Islet of Langerhans (tissue), 1 donor: ENCODE measurements around the gene TMEM178A.
"Not testable (repeated sequence)": the region's sequence is repeated elsewhere in the genome, so short reads cannot be mapped to it uniquely, and the experiment has no call there.

ENCODE experiments used
- FAIRE-seq: peaks from one replicate; lab custom pipeline; 2011; peaks lifted over from hg19 to GRCh38; lab: Jason Lieb, UNC

Gene TMEM178A

GRCh38 chr2:39715822-39716221 lies 50.1 kb downstream of the TMEM178A start:
- no peak for FAIRE-seq

- no peak for FAIRE-seq
These were observed 51.4 kb downstream of the TMEM178A start for GRCh38 chr2:39717067-39717466.

- no peak for FAIRE-seq
These were observed 52.8 kb downstream of the TMEM178A start for GRCh38 chr2:39718483-39718882.

- FAIRE-seq: no peak
These were observed 53.6 kb downstream of the TMEM178A start for GRCh38 chr2:39719317-39719716.

GRCh38 chr2:39720970-39721369 lies 55.3 kb downstream of the TMEM178A start:
- FAIRE-seq: no peak

GRCh38 chr2:39723497-39723896 lies 57.8 kb downstream of the TMEM178A start:
- no peak for FAIRE-seq

- no peak for FAIRE-seq
These were observed 58.5 kb downstream of the TMEM178A start for GRCh38 chr2:39723946-39724827.

GRCh38 chr2:39724828-39725144 lies 59.1 kb downstream of the TMEM178A start:
- no peak for FAIRE-seq

GRCh38 chr2:39725401-39725800 lies 59.7 kb downstream of the TMEM178A start:
- no peak for FAIRE-seq

GRCh38 chr2:39728085-39728484 lies 62.4 kb downstream of the TMEM178A start:
- FAIRE-seq: not testable (repeated sequence)

GRCh38 chr2:39728941-39729351 lies 63.2 kb downstream of the TMEM178A start:
- no peak for FAIRE-seq

- no peak for FAIRE-seq
These were observed 64.6 kb downstream of the TMEM178A start for GRCh38 chr2:39730276-39730675.

GRCh38 chr2:39730685-39731302 lies 65.1 kb downstream of the TMEM178A start:
- no peak for FAIRE-seq

- no peak for FAIRE-seq
These were observed 65.8 kb downstream of the TMEM178A start for GRCh38 chr2:39731546-39731945.

- no peak for FAIRE-seq
These were observed 66.8 kb downstream of the TMEM178A start for GRCh38 chr2:39732482-39732881.

GRCh38 chr2:39733070-39733674 lies 67.5 kb downstream of the TMEM178A start:
- FAIRE-seq: no peak

- FAIRE-seq: no peak
These were observed 68.7 kb downstream of the TMEM178A start for GRCh38 chr2:39734445-39734844.

GRCh38 chr2:39735648-39736047 lies 69.9 kb downstream of the TMEM178A start:
- no peak for FAIRE-seq

GRCh38 chr2:39736640-39737039 lies 70.9 kb downstream of the TMEM178A start:
- FAIRE-seq: no peak

- no peak for FAIRE-seq
These were observed 71.9 kb downstream of the TMEM178A start for GRCh38 chr2:39737661-39738060.

- no peak for FAIRE-seq
These were observed 73.2 kb downstream of the TMEM178A start for GRCh38 chr2:39738936-39739335.

- no peak for FAIRE-seq
These were observed 73.7 kb downstream of the TMEM178A start for GRCh38 chr2:39739386-39739785.

GRCh38 chr2:39741871-39742270 lies 76.2 kb downstream of the TMEM178A start:
- no peak for FAIRE-seq
